ENCODE results near the gene CYP4F22. TPM values are rescaled to one million over a fixed set of nuclear protein-coding genes. Genes with fewer than 3 reads are reported as not detected.

Gene CYP4F22
- total RNA-seq, 1 experiment from 2014 or later, result 78.3 TPM

GRCh38 chr19:15534957-15535864 lies 26.9 kb downstream of the CYP4F22 start:
- POLR2A ChIA-PET (ENCODE audit: low non-redundant PET), result no interaction called here
- DNase-seq (ENCODE audit: low spot score), result no peak

GRCh38 chr19:15536350-15536749 lies 28.0 kb downstream of the CYP4F22 start:
- DNase-seq (ENCODE audit: low spot score), result no peak
- H3K36me3 ChIP-seq (ENCODE audit: insufficient read depth, low read length, poor library complexity, severe bottlenecking), result peaks cover 90% of the 10 kb centered on the region
- TF ChIP-seq CTCF (conservative IDR thresholded peaks at IDR 0.05; ENCODE audit: low read depth, low read length) (no peak), EZH2 (IDR thresholded peaks at IDR 0.05; ENCODE audit: borderline replicate concordance, low read depth, low read length, poor library complexity, severe bottlenecking) (no peak)
- H3K27ac ChIP-seq (ENCODE audit: low read depth, low read length, poor library complexity, severe bottlenecking), result no peak overlapping the region
- ChIA-PET POLR2A (ENCODE audit: low non-redundant PET) (no interaction called here), CTCF (no interaction called here)
- no TSS peak for BruUV-seq (replicated peaks)
- no peak overlapping the region for H3K4me3 ChIP-seq (ENCODE audit: low read depth, low read length, poor library complexity, severe bottlenecking)
- H3K9me3 ChIP-seq (ENCODE audit: low read depth, low read length, poor library complexity, severe bottlenecking), result no peaks in the 10 kb centered on the region
- intact Hi-C loops (cut with micrococcal nuclease; ENCODE audit: unreplicated experiment), result no loop called here
- no peaks in the 10 kb centered on the region for H3K4me1 ChIP-seq (ENCODE audit: insufficient read depth, low read length, poor library complexity, severe bottlenecking)
- H3K27me3 ChIP-seq (replicated peaks; ENCODE audit: insufficient read depth, low read depth, low read length, poor library complexity), result no peaks in the 10 kb centered on the region

More at GRCh38 chr19:15534957-15535864, 26.9 kb downstream of the CYP4F22 start:
- CTCF ChIA-PET, result no interaction called here
- Histone ChIP-seq H3K27ac (ENCODE audit: low read depth, low read length, poor library complexity, severe bottlenecking) (no peak overlapping the region), H3K4me3 (ENCODE audit: low read depth, low read length, poor library complexity, severe bottlenecking) (no peak overlapping the region), H3K36me3 (ENCODE audit: insufficient read depth, low read length, poor library complexity, severe bottlenecking) (peaks cover 90% of the 10 kb centered on the region), H3K9me3 (ENCODE audit: low read depth, low read length, poor library complexity, severe bottlenecking) (no peaks in the 10 kb centered on the region), H3K4me1 (ENCODE audit: insufficient read depth, low read length, poor library complexity, severe bottlenecking) (no peaks in the 10 kb centered on the region), H3K27me3 (replicated peaks; ENCODE audit: insufficient read depth, low read depth, low read length, poor library complexity) (no peaks in the 10 kb centered on the region)
- no TSS peak for BruUV-seq (replicated peaks)
- TF ChIP-seq EZH2 (IDR thresholded peaks at IDR 0.05; ENCODE audit: borderline replicate concordance, low read depth, low read length, poor library complexity, severe bottlenecking) (no peak), CTCF (conservative IDR thresholded peaks at IDR 0.05; ENCODE audit: low read depth, low read length) (no peak)
- intact Hi-C loops (cut with micrococcal nuclease; ENCODE audit: unreplicated experiment), result no loop called here

GRCh38 chr19:15538774-15539173 lies 30.4 kb downstream of the CYP4F22 start:
- Histone ChIP-seq H3K27me3 (replicated peaks; ENCODE audit: insufficient read depth, low read depth, low read length, poor library complexity) (no peaks in the 10 kb centered on the region), H3K27ac (ENCODE audit: low read depth, low read length, poor library complexity, severe bottlenecking) (no peak overlapping the region), H3K4me1 (ENCODE audit: insufficient read depth, low read length, poor library complexity, severe bottlenecking) (no peaks in the 10 kb centered on the region), H3K36me3 (ENCODE audit: insufficient read depth, low read length, poor library complexity, severe bottlenecking) (peaks cover 78% of the 10 kb centered on the region), H3K4me3 (ENCODE audit: low read depth, low read length, poor library complexity, severe bottlenecking) (no peak overlapping the region), H3K9me3 (ENCODE audit: low read depth, low read length, poor library complexity, severe bottlenecking) (no peaks in the 10 kb centered on the region)
- ChIA-PET CTCF (no interaction called here), POLR2A (ENCODE audit: low non-redundant PET) (no interaction called here)
- intact Hi-C loops (cut with micrococcal nuclease; ENCODE audit: unreplicated experiment), result no loop called here
- no peak for DNase-seq (ENCODE audit: low spot score)
- no TSS peak for BruUV-seq (replicated peaks)
- TF ChIP-seq EZH2 (IDR thresholded peaks at IDR 0.05; ENCODE audit: borderline replicate concordance, low read depth, low read length, poor library complexity, severe bottlenecking), result no peak
- TF ChIP-seq CTCF (conservative IDR thresholded peaks at IDR 0.05; ENCODE audit: low read depth, low read length), result no peak
